Nephron (organoid): ENCODE measurements around the gene SECISBP2.

Experiments used
- H3K27ac Mint-ChIP-seq, 3 experiments: 2 replicates each; pipeline ENCODE4 v1.8.0; 2020; ENCODE audit warnings: mixed read lengths in 3 of 3, mild to moderate bottlenecking in 2 of 3, moderate library complexity in 1 of 3
- H3K27me3 Mint-ChIP-seq: 2 replicates; pipeline ENCODE4 v1.8.0; 2021; ENCODE audit warnings: low read depth, mild to moderate bottlenecking, moderate library complexity, mixed read lengths
- H3K36me3 Mint-ChIP-seq: 2 replicates; pipeline ENCODE4 v1.8.0; 2020; ENCODE audit warnings: low read depth, mixed read lengths
- H3K4me1 Mint-ChIP-seq: 2 replicates; pipeline ENCODE4 v1.8.0; 2020; ENCODE audit warnings: mixed read lengths
- H3K4me3 Mint-ChIP-seq, 3 experiments: 2 replicates each; pipeline ENCODE4 v1.8.0; 2020; ENCODE audit warnings: mild to moderate bottlenecking in 3 of 3, mixed read lengths in 3 of 3, moderate library complexity in 2 of 3
- H3K9me3 Mint-ChIP-seq: 2 replicates; pipeline ENCODE4 v1.8.0; 2020; ENCODE audit warnings: mixed read lengths
- CTCF ChIP-seq, 3 experiments: fragments of 200-600 bp; sonication (generic); IDR thresholded peaks; one replicate each; pipeline ENCODE4 v1.5.0; 2021; ENCODE audit warnings: antibody characterized with exemption in 3 of 3; ENCODE audit not compliant: unreplicated experiment in 3 of 3

The SECISBP2 gene

GRCh38 chr9:89352874-89353649, 34.8 kb downstream of the SECISBP2 start:
- no peak overlapping the region for H3K27ac Mint-ChIP-seq
- TF ChIP-seq CTCF (IDR thresholded peaks at IDR 0.05; ENCODE audit: unreplicated experiment in 3 of 3), result no peak
- H3K9me3 Mint-ChIP-seq, result no peaks in the 10 kb centered on the region
- no peak overlapping the region for H3K4me3 Mint-ChIP-seq
- no peaks in the 10 kb centered on the region for H3K4me1 Mint-ChIP-seq
- H3K36me3 Mint-ChIP-seq, result peaks cover 94% of the 10 kb centered on the region
- no peaks in the 10 kb centered on the region for H3K27me3 Mint-ChIP-seq

- TF ChIP-seq CTCF (IDR thresholded peaks at IDR 0.05; ENCODE audit: unreplicated experiment in 3 of 3), result no peak
- Mint-ChIP-seq H3K27ac (no peak overlapping the region), H3K4me1 (no peaks in the 10 kb centered on the region), H3K36me3 (peaks cover 91% of the 10 kb centered on the region), H3K27me3 (no peaks in the 10 kb centered on the region), H3K4me3 (no peak overlapping the region), H3K9me3 (no peaks in the 10 kb centered on the region)
Measured at GRCh38 chr9:89353989-89354388, 35.7 kb downstream of the SECISBP2 start.

- TF ChIP-seq CTCF (IDR thresholded peaks at IDR 0.05; ENCODE audit: unreplicated experiment in 3 of 3), result no peak
- no peaks in the 10 kb centered on the region for H3K27me3 Mint-ChIP-seq
- no peaks in the 10 kb centered on the region for H3K4me1 Mint-ChIP-seq
- H3K4me3 Mint-ChIP-seq, result no peak overlapping the region
- H3K27ac Mint-ChIP-seq, result no peak overlapping the region
- H3K36me3 Mint-ChIP-seq, result peaks cover 91% of the 10 kb centered on the region
- H3K9me3 Mint-ChIP-seq, result no peaks in the 10 kb centered on the region
Measured at GRCh38 chr9:89354471-89354870, 36.2 kb downstream of the SECISBP2 start.

- H3K4me1 Mint-ChIP-seq, result no peaks in the 10 kb centered on the region
- H3K9me3 Mint-ChIP-seq, result no peaks in the 10 kb centered on the region
- no peak overlapping the region for H3K27ac Mint-ChIP-seq
- H3K36me3 Mint-ChIP-seq, result peaks cover 90% of the 10 kb centered on the region
- no peaks in the 10 kb centered on the region for H3K27me3 Mint-ChIP-seq
- H3K4me3 Mint-ChIP-seq, result no peak overlapping the region
- TF ChIP-seq CTCF (IDR thresholded peaks at IDR 0.05; ENCODE audit: unreplicated experiment in 3 of 3), result no peak
Measured at GRCh38 chr9:89356782-89357181, 38.5 kb downstream of the SECISBP2 start.

GRCh38 chr9:89357331-89358197, 39.3 kb downstream of the SECISBP2 start:
- no peak for TF ChIP-seq CTCF (IDR thresholded peaks at IDR 0.05; ENCODE audit: unreplicated experiment in 3 of 3)
- H3K27me3 Mint-ChIP-seq, result no peaks in the 10 kb centered on the region
- no peaks in the 10 kb centered on the region for H3K9me3 Mint-ChIP-seq
- no peaks in the 10 kb centered on the region for H3K4me1 Mint-ChIP-seq
- no peak overlapping the region for H3K4me3 Mint-ChIP-seq
- H3K36me3 Mint-ChIP-seq, result peaks cover 84% of the 10 kb centered on the region
- H3K27ac Mint-ChIP-seq, result no peak overlapping the region
